ENCODE measurements around the gene FRMD1. TPM values are rescaled to one million over a fixed set of nuclear protein-coding genes. Genes with fewer than 3 reads are reported as not detected.

FRMD1 gene
- polyA plus RNA-seq, 3 donors, result not detected

- H3K4me3 Mint-ChIP-seq, result no peak overlapping the region
- DNase-seq, result no peak
- Histone ChIP-seq H3K79me2 (ENCODE audit: insufficient read depth, low read length) (no peaks in the 10 kb centered on the region), H2AFZ (ENCODE audit: insufficient read depth, low read depth, low read length, poor library complexity, severe bottlenecking) (no peak overlapping the region), H3K9ac (ENCODE audit: insufficient read depth, low read length, poor library complexity, severe bottlenecking) (no peak overlapping the region), H3K36me3 (replicated peaks in 1 of 2; ENCODE audit: control insufficient read depth in 1 of 2, insufficient read depth in 2 of 2, low read length in 2 of 2) (no peaks in the 10 kb centered on the region), H3K27me3 (ENCODE audit: control insufficient read depth in 2 of 2, insufficient read depth in 2 of 2, low read length in 2 of 2) (no peaks in the 10 kb centered on the region), H4K20me1 (ENCODE audit: insufficient read depth, low read length) (no peaks in the 10 kb centered on the region), H3K27ac (ENCODE audit: low read depth in 1 of 2, low read length in 2 of 2) (no peak overlapping the region), H3K9me3 (replicated peaks in 1 of 2; ENCODE audit: control insufficient read depth in 1 of 2, insufficient read depth in 1 of 2, low read length in 2 of 2) (peaks cover 16 to 38% of the 10 kb centered on the region in 2 donors), H3K4me1 (ENCODE audit: control insufficient read depth in 1 of 2, insufficient read depth in 2 of 2, low read length in 2 of 2) (no peaks in the 10 kb centered on the region), H3K4me2 (replicated peaks; ENCODE audit: extremely low read depth, low read length, poor library complexity, severe bottlenecking) (no peak overlapping the region), H3K4me3 (replicated peaks in 1 of 3; ENCODE audit: low read depth in 2 of 3, low read length in 3 of 3) (no peak overlapping the region)
- intact Hi-C loops (cut with micrococcal nuclease), result no loop called here
- H3K27ac Mint-ChIP-seq, result no peak overlapping the region
- no CpG with 5 or more reads among the region's 5 CpGs for WGBS (ENCODE audit: insufficient coverage)
- H3K4me1 Mint-ChIP-seq, result no peaks in the 10 kb centered on the region
- no peaks in the 10 kb centered on the region for H3K36me3 Mint-ChIP-seq
- H3K9me3 Mint-ChIP-seq, result peaks cover 16 to 37% (median 25%) of the 10 kb centered on the region in 7 donors
- H3K27me3 Mint-ChIP-seq (ENCODE audit: low read depth in 3 of 3), result peaks cover 10 to 21% (median 11%) of the 10 kb centered on the region in 3 donors
- no peak for TF ChIP-seq CTCF (IDR thresholded peaks at IDR 0.05)
These were observed 48.7 kb downstream of the FRMD1 start for GRCh38 chr6:168030218-168030746.

DNA sequence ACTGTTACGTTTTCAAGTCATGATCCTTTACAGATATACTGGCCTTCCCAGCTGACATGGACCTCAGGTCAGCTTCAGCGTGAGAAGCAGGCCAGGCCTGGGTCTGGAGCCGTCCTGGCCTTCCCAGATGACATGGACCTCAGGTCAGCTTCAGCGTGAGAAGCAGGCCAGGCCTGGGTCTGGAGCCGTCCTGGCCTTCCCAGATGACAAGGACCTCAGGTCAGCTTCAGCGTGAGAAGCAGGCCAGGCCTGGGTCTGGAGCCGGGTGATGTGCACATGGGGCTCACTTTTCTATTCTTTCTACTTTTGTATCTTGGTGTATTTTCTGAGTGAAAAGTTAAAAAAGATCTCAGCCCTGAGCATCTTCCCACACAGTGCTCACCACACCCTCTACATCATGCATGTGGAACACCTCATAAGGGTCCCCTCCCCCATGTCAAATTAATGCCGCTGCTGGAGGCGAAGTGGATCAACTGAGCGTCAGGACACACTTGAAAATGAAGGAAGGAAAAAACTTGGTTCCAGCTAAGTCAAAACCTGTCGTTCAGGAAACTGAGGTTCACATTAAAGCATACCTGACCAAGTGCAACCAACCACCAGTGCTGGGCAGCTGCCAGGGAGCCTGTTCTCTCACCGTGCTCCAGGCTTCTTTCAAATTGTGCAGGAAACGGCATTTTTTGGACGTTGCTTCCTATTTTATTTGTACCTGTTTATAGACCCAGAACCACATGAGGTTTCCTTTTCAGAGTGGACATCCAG, 49.4 kb downstream of the FRMD1 start:
- H3K79me2 ChIP-seq (ENCODE audit: insufficient read depth, low read length), result no peaks in the 10 kb centered on the region
- H3K9ac ChIP-seq (ENCODE audit: insufficient read depth, low read length, poor library complexity, severe bottlenecking), result no peak overlapping the region
- intact Hi-C loops (cut with micrococcal nuclease), result no loop called here
- H3K4me2 ChIP-seq (replicated peaks; ENCODE audit: extremely low read depth, low read length, poor library complexity, severe bottlenecking), result no peak overlapping the region
- H3K4me3 ChIP-seq (replicated peaks in 1 of 3; ENCODE audit: low read depth in 2 of 3, low read length in 3 of 3), result no peak overlapping the region
- WGBS (ENCODE audit: insufficient coverage), result 58% methylated on average over 10 of the region's 14 CpGs
- no peaks in the 10 kb centered on the region for H4K20me1 ChIP-seq (ENCODE audit: insufficient read depth, low read length)
- H3K36me3 ChIP-seq (replicated peaks in 1 of 2; ENCODE audit: control insufficient read depth in 1 of 2, insufficient read depth in 2 of 2, low read length in 2 of 2), result no peaks in the 10 kb centered on the region
- Mint-ChIP-seq H3K4me1 (no peaks in the 10 kb centered on the region), H3K27me3 (ENCODE audit: low read depth in 3 of 3) (peaks cover 5 to 16% (median 7%) of the 10 kb centered on the region in 3 donors), H3K4me3 (no peak overlapping the region), H3K36me3 (no peaks in the 10 kb centered on the region), H3K9me3 (peaks cover 15 to 31% (median 22%) of the 10 kb centered on the region in 7 donors), H3K27ac (no peak overlapping the region)
- H3K27ac ChIP-seq (ENCODE audit: low read depth in 1 of 2, low read length in 2 of 2), result no peak overlapping the region
- H3K9me3 ChIP-seq (replicated peaks in 1 of 2; ENCODE audit: control insufficient read depth in 1 of 2, insufficient read depth in 1 of 2, low read length in 2 of 2), result peaks cover 13 to 36% of the 10 kb centered on the region in 2 donors
- H3K27me3 ChIP-seq (ENCODE audit: control insufficient read depth in 2 of 2, insufficient read depth in 2 of 2, low read length in 2 of 2), result no peaks in the 10 kb centered on the region
- TF ChIP-seq CTCF (IDR thresholded peaks at IDR 0.05), result no peak
- H2AFZ ChIP-seq (ENCODE audit: insufficient read depth, low read depth, low read length, poor library complexity, severe bottlenecking), result no peak overlapping the region
- DNase-seq, result no peak
- no peaks in the 10 kb centered on the region for H3K4me1 ChIP-seq (ENCODE audit: control insufficient read depth in 1 of 2, insufficient read depth in 2 of 2, low read length in 2 of 2)

Measured in CD14-positive monocyte (primary cell).